GM12878 (cell line): ENCODE results near the gene BRF1. TPM values are rescaled to one million over a fixed set of nuclear protein-coding genes. Genes with fewer than 3 reads are reported as not detected.

Source experiments
- ATAC-seq: fragments of 200-7000 bp; cut with Tn5 transposase; 3 replicates; pipeline ENCODE4 v1.9.1; 2020; ENCODE audit warnings: mild to moderate bottlenecking, moderate library complexity
- Bru-seq: library from RNA; stranded (reverse); fragments of 400-500 nt; gene quantifications from one replicate; lab custom pipeline; 2021; lab: Mats Ljungman, UMichigan
- BruChase-seq, 2 experiments: library from RNA; stranded (reverse); fragments of 400-500 nt; gene quantifications; one replicate each; lab custom pipeline; 2021; lab: Mats Ljungman, UMichigan
- BruUV-seq: library from RNA; stranded (reverse); fragments of 400-500 nt; replicated peaks from 2 replicates; lab custom pipeline; 2021; lab: Mats Ljungman, UMichigan
- CTCF ChIA-PET: fragments of 300-600 bp; sonication (Branson Sonifier 250); formaldehyde crosslinking; extraction: SDS; loops from one replicate; lab custom pipeline; 2021; ENCODE audit warnings: inconsistent platforms; lab: Yijun Ruan, JAX
- POLR2A ChIA-PET: fragments of 350-600 bp; formaldehyde crosslinking; extraction: SDS; loops from one replicate; lab custom pipeline; 2021; ENCODE audit warnings: inconsistent platforms; lab: Charles Lee
- RAD21 ChIA-PET: fragments of 300-600 bp; sonication (Branson Sonifier 250); formaldehyde crosslinking; loops from one replicate; lab custom pipeline; 2023; ENCODE audit warnings: antibody characterized with exemption; ENCODE audit not compliant: unreplicated experiment; lab: Charles Lee
- SMC1A ChIA-PET: fragments of 300-600 bp; sonication (Branson Sonifier 250); formaldehyde crosslinking; loops from one replicate; lab custom pipeline; 2023; ENCODE audit not compliant: unreplicated experiment, uncharacterized antibody; lab: Charles Lee
- DNase-seq: peaks from one replicate; pipeline ENCODE4 v3.0.0-alpha.2; 2011; ENCODE audit warnings: low read depth, low spot score
- FAIRE-seq: peaks from 3 replicates; lab custom pipeline; 2011; peaks lifted over from hg19 to GRCh38; lab: Jason Lieb, UNC
- H2AFZ ChIP-seq: 2 replicates; pipeline ENCODE4 v1.6.0; 2011; ENCODE audit warnings: low read depth, low read length, control low read depth; ENCODE audit not compliant: control insufficient read depth
- H3K27ac ChIP-seq: 2 replicates; pipeline ENCODE4 v1.5.1; 2011; ENCODE audit warnings: control low read depth; ENCODE audit not compliant: control insufficient read depth, insufficient read depth
- H3K27me3 ChIP-seq, 2 experiments: replicated peaks in 1 of 2; 2 replicates each; pipeline versions ENCODE4 v1.6.0 to v1.6.1; 2011; ENCODE audit warnings: low read length in 1 of 2; ENCODE audit not compliant: control insufficient read depth in 2 of 2, insufficient read depth in 2 of 2
- H3K36me3 ChIP-seq, 2 experiments: 2 replicates each; pipeline ENCODE4 v1.5.1; 2011; ENCODE audit warnings: low read length in 1 of 2; ENCODE audit not compliant: control insufficient read depth in 2 of 2, insufficient read depth in 2 of 2
- H3K4me1 ChIP-seq: 2 replicates; pipeline ENCODE4 v1.6.1; 2011; ENCODE audit warnings: mild to moderate bottlenecking, low read length, moderate library complexity, mixed read lengths; ENCODE audit not compliant: control insufficient read depth, insufficient read depth
- H3K4me2 ChIP-seq: 2 replicates; pipeline ENCODE4 v1.6.0; 2011; ENCODE audit warnings: control low read depth; ENCODE audit not compliant: control insufficient read depth, insufficient read depth
- H3K4me3 ChIP-seq: fragments of 200-600 bp; sonication (generic); 2 replicates; pipeline ENCODE4 v1.5.1; 2016
- H3K79me2 ChIP-seq: 2 replicates; pipeline ENCODE4 v1.6.0; 2011; ENCODE audit warnings: low read length; ENCODE audit not compliant: control insufficient read depth, insufficient read depth
- H3K9ac ChIP-seq: 2 replicates; pipeline ENCODE4 v1.8.0; 2011; ENCODE audit warnings: low read length, control low read depth, mixed read lengths; ENCODE audit not compliant: control insufficient read depth, insufficient read depth
- H3K9me3 ChIP-seq: replicated peaks from 3 replicates; pipeline ENCODE4 v1.5.1; 2011; ENCODE audit warnings: mild to moderate bottlenecking, low read length; ENCODE audit not compliant: control insufficient read depth, insufficient read depth
- H4K20me1 ChIP-seq: 2 replicates; pipeline ENCODE4 v1.6.0; 2011; ENCODE audit not compliant: control insufficient read depth, insufficient read depth
- DPF2 ChIP-seq: fragments of 450-650 bp; IDR thresholded peaks from 2 replicates; pipeline ENCODE4 v1.6.1; 2017; ENCODE audit warnings: mild to moderate bottlenecking
- POLR2AphosphoS2 ChIP-seq: IDR thresholded peaks from 2 replicates; pipeline ENCODE4 v1.6.1; 2011; ENCODE audit warnings: low read depth, mild to moderate bottlenecking, low read length, improper control_type of control experiment, moderate library complexity
- POLR2AphosphoS5 ChIP-seq: IDR thresholded peaks from 2 replicates; pipeline ENCODE4 v1.6.1; 2011; ENCODE audit warnings: mild to moderate bottlenecking, low read length, inconsistent platforms
- USF2 ChIP-seq: IDR thresholded peaks from 2 replicates; pipeline ENCODE4 v1.6.1; 2011; ENCODE audit warnings: low read depth, low read length, improper control_type of control experiment, borderline replicate concordance
- ZBED1 ChIP-seq: IDR thresholded peaks from 2 replicates; pipeline ENCODE4 v1.6.1; 2016; ENCODE audit warnings: borderline replicate concordance
- ZBTB11 ChIP-seq: fragments of 450-650 bp; formaldehyde crosslinking; IDR thresholded peaks from 2 replicates; pipeline ENCODE4 v1.5.0; 2022; ENCODE audit warnings: mild to moderate bottlenecking, missing genetic modification characterization
- ZNF384 ChIP-seq: IDR thresholded peaks from 2 replicates; pipeline ENCODE4 v1.6.1; 2012; ENCODE audit warnings: low read depth, mild to moderate bottlenecking, low read length, improper control_type of control experiment, borderline replicate concordance
- ZNF687 ChIP-seq: fragments of 450-650 bp; IDR thresholded peaks from 2 replicates; pipeline ENCODE4 v1.6.1; 2017; ENCODE audit warnings: mild to moderate bottlenecking, moderate library complexity
- WGBS: methylation state at CpG from one replicate; pipeline ENCODE4 v1.1.6; 2016; ENCODE audit warnings: low lambda C conversion rate; ENCODE audit not compliant: insufficient replicate concordance, insufficient coverage; ENCODE audit errors: missing lambda C conversion rate; 5-methylcytosine and 5-hydroxymethylcytosine counted together
- in situ Hi-C: fragments of 300-500 bp; cut with MboI; formaldehyde crosslinking; loops from 9 replicates; pipeline ENCODE4 v1.14.3; 2018; ENCODE audit warnings: mixed read lengths
- intact Hi-C: fragments of 100-400 bp; cut with micrococcal nuclease; formaldehyde crosslinking; loops from one replicate; pipeline ENCODE4 v1.14.2; 2022; ENCODE audit not compliant: unreplicated experiment
- long read RNA-seq, 2 experiments: library from polyadenylated mRNA; unstranded; transcript quantifications; one replicate each; pipeline ENCODE4 v2.0.0, GENCODE V29; 2019 to 2020
- polyA minus RNA-seq, 3 experiments: library from RNA; depleted of rRNA, polyadenylated mRNA; stranded (reverse); fragments of >200 nt; gene quantifications; 2 replicates each; pipeline ENCODE4 v1.2.3, GENCODE V29; 2011
- polyA plus RNA-seq, 11 experiments: library from polyadenylated mRNA; depleted of rRNA in 4 of 11; unstranded in 6 of 11; stranded (reverse) in 5 of 11; fragments of >200 nt; fragmentation: Nextera tagmentation in 4 of 11; fragmentation: Illumina TruSeq in 1 of 11; extraction: Ambion mirVana in 4 of 11; extraction: Trizol in 1 of 11; gene quantifications; 1 replicate in 1 of 11; 2 replicates in 10 of 11; pipeline versions ENCODE4 v1.2.1 to v1.2.3, GENCODE V29; 2011 to 2016; ENCODE audit warnings: inconsistent platforms in 2 of 11, missing spikeins in 2 of 11, low read depth in 1 of 11
- total RNA-seq, 4 experiments: library from RNA; depleted of rRNA in 3 of 4; stranded (reverse); fragments of >200 nt in 3 of 4; fragmentation: Illumina TruSeq in 1 of 4; extraction: Trizol in 1 of 4; gene quantifications; 2 replicates each; pipeline versions ENCODE4 v1.2.1 to v1.2.3, GENCODE V29; 2013 to 2021

The BRF1 gene
- total RNA-seq (2013; cell fraction: nucleolus; rRNA removed) = 112 and 132 TPM in 2 replicates
- 25.2 and 26.5 TPM in 2 replicates for total RNA-seq (2014; rRNA removed)
- total RNA-seq (2014; rRNA removed; fragmentation: Illumina TruSeq; extraction: Trizol) = 11.5 and 11.6 TPM in 2 replicates
- 29.3 and 33.5 TPM in 2 replicates for total RNA-seq (2021)
- 3.9 TPM for polyA plus RNA-seq (2011; ENCODE audit: low read depth)
- 7.1 and 8.0 TPM in 2 replicates for polyA plus RNA-seq (2011; rRNA removed)
- polyA plus RNA-seq (2011; cell fraction: cytosol; rRNA removed) = 9.3 and 13.0 TPM in 2 replicates
- polyA plus RNA-seq (2011; cell fraction: nucleus; rRNA removed) = 51.2 and 68.3 TPM in 2 replicates
- polyA plus RNA-seq (2012) = 15.1 TPM in 2 replicates
- polyA plus RNA-seq (2014; fragmentation: Illumina TruSeq; extraction: Trizol) = 5.3 and 8.8 TPM in 2 replicates
- under 1 TPM; 0.21 to 0.58 TPM for polyA plus RNA-seq (2014; fragmentation: Nextera tagmentation; extraction: Ambion mirVana)
- 18.3 and 22.6 TPM in 2 replicates for polyA plus RNA-seq (2014; rRNA removed)
- polyA plus RNA-seq (2016; fragmentation: Nextera tagmentation; extraction: Ambion mirVana) = 10 to 100 TPM in 1 of 2 experiments, 1 to 10 TPM in 1; 9.7 to 17.4 TPM
- 12.0 and 25.4 TPM in 2 replicates for polyA minus RNA-seq (2011; rRNA and poly(A)+ RNA removed)
- polyA minus RNA-seq (2011; cell fraction: cytosol; rRNA and poly(A)+ RNA removed) = 8.9 and 13.0 TPM in 2 replicates
- polyA minus RNA-seq (2011; cell fraction: nucleus; rRNA and poly(A)+ RNA removed) = 33.0 and 62.1 TPM in 2 replicates
- percentile 59 among the genes with signal in this experiment for Bru-seq, nascent RNA
- BruChase-seq, experiment 1, labeled RNA remaining after a 6-hour chase = percentile 69 among the genes with signal in this experiment
- BruChase-seq, experiment 2, labeled RNA remaining after a 2-hour chase = percentile 67 among the genes with signal in this experiment
- long read RNA-seq, experiment 1, partial matches to known transcripts = 2 of 3 reads
- long read RNA-seq, experiment 1, other reads (novel, unspliced or antisense) = 0 of 3 reads
- long read RNA-seq, experiment 2, partial matches to known transcripts = 0 of 1 reads
- long read RNA-seq, experiment 2, other reads (novel, unspliced or antisense) = 1 of 1 reads

GRCh38 chr14:105300542-105301102 lies at the start of gene BRF1:
TSS of gene BRF1 (minus strand) at chr14:105301001. CDS start at chr14:105300629, 372 bp downstream.
- RAD21 ChIA-PET = interaction anchor here (0.6 to 2.2 kb wide), 6 partner anchors 13 to 1606 kb away, joined by 3 to 13 read pairs (median 4); partner anchors contain the start of genes BTBD6 and PACS2
- H3K27me3 ChIP-seq = no peaks in the 10 kb centered on the region
- H3K9ac ChIP-seq = peak within 1 kb of the TSS; percentile 89
- H3K36me3 ChIP-seq = no peaks in the 10 kb centered on the region
- POLR2A ChIA-PET = interaction anchor here (0.6 to 1.3 kb wide), 9 partner anchors 8 to 1707 kb away, joined by 3 to 8 read pairs (median 4); partner anchors contain the start of genes GPR132 and PACS2
- 2% methylated on average over 72 of the region's 90 CpGs for WGBS
- no peaks in the 10 kb centered on the region; the same call in 2 of the 3 replicates for H3K9me3 ChIP-seq
- FAIRE-seq (peak; percentile 72), DNase-seq (no peak), ATAC-seq (peak; percentile 92)
- intact Hi-C loops = loop anchor here (1.0 kb wide), 1 partner anchor 190 kb away; no protein-coding TSS in a partner anchor
- peaks cover 3% of the 10 kb centered on the region for H3K4me1 ChIP-seq
- CTCF ChIA-PET = interaction anchor here (0.7 to 1.5 kb wide), 5 partner anchors 8 to 180 kb away, joined by 3 to 6 read pairs (median 4); no protein-coding TSS in a partner anchor
- H4K20me1 ChIP-seq = no peaks in the 10 kb centered on the region
- SMC1A ChIA-PET = interaction anchor here (0.7 to 1.3 kb wide), 8 partner anchors 9 to 43 kb away, joined by 3 read pairs; partner anchors contain the start of gene PACS2
- in situ Hi-C loops = no loop called here
- peaks cover 32% of the 10 kb centered on the region for H3K79me2 ChIP-seq
- peak within 1 kb of the TSS; percentile 88 for H3K4me3 ChIP-seq
- peak within 1 kb of the TSS; percentile 80 for H3K4me2 ChIP-seq
- BruUV-seq = no TSS peak
- H2AFZ ChIP-seq = peak within 1 kb of the TSS; percentile 96
- H3K27ac ChIP-seq = peak within 1 kb of the TSS; percentile 82
- 0 out of 2 replicates have a peak, but pooled peaks have one; percentile 3 for TF ChIP-seq POLR2AphosphoS2
- no peak for TF ChIP-seq POLR2AphosphoS5
- TF ChIP-seq ZNF687 = no peak; the same call in none of the 2 replicates
- TF ChIP-seq DPF2 = peak; percentile 84; the same call in 1 of the 2 replicates
- no peak for TF ChIP-seq ZNF384
- TF ChIP-seq USF2 = no peak
- no peak for TF ChIP-seq ZBTB11 (CRISPR knock-in tag)
- TF ChIP-seq ZBED1 = no peak
